CD4-positive, alpha-beta T cell treated with Interleukin-15 for 1 hour (primary cell): ENCODE results near the gene PCDHA1.
"Not testable (repeated sequence)": the region's sequence is repeated elsewhere in the genome, so short reads cannot be mapped to it uniquely, and the experiment has no call there.

Source experiments
- DNase-seq: peaks from one replicate; pipeline ENCODE4 v3.0.0-alpha.2; 2020

Gene PCDHA1

DNA sequence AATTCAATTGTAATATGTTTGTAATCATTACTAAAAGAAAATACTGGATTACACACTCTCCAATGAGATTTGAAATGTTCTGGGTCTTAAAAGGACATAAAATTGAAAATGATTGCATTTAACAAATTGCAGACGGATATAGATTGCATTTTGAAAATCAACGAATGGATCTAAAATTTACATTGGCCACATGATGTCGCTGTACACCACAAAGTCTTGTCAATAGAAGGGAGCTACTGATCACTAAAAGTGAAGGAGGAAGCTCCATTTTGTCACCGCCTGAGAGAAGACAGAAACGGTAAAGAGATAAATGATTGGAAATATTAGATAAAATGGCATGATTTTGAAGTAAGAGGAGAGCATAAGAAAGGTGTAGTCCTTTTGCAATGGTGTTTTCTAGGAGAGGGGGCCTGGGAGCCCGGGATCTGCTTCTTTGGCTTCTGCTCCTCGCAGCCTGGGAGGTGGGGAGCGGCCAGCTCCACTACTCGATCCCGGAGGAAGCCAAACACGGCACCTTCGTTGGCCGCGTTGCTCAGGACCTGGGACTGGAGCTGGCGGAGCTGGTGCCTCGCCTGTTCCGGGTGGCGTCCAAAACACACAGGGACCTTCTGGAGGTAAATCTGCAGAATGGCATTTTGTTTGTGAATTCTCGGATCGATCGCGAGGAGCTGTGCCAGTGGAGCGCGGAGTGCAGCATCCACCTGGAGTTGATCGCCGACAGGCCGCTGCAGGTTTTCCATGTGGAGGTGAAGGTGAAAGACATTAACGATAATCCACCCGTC lies at the start of gene PCDHA1:
Gene PCDHA1, plus strand, starts transcription at position 236 of the 782 bp plus-strand sequence.
- no peak for DNase-seq

DNA sequence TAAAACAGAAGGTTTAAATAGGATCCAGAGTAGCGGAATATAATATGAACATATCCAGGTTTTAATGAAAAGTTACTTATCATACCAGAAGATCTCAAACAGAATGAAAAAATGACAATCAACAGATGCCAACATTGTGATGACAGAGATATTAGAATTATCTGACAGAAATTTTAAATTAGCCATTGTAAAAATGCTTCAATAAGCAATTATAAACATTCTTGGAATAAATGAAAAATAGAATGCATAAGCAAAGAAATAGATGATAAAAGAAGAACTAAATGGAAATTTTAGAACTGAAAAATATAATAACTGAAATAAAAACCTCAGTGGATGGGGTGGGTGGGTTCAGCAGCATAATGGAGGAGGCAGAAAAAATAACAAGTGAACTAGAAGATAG lies 48.5 kb upstream of the PCDHA1 start:
- DNase-seq: no peak

GRCh38 chr5:140741967-140742366 lies 44.0 kb upstream of the PCDHA1 start:
- no peak for DNase-seq

- DNase-seq: no peak
Measured at GRCh38 chr5:140753561-140753960, 32.4 kb upstream of the PCDHA1 start.

DNA sequence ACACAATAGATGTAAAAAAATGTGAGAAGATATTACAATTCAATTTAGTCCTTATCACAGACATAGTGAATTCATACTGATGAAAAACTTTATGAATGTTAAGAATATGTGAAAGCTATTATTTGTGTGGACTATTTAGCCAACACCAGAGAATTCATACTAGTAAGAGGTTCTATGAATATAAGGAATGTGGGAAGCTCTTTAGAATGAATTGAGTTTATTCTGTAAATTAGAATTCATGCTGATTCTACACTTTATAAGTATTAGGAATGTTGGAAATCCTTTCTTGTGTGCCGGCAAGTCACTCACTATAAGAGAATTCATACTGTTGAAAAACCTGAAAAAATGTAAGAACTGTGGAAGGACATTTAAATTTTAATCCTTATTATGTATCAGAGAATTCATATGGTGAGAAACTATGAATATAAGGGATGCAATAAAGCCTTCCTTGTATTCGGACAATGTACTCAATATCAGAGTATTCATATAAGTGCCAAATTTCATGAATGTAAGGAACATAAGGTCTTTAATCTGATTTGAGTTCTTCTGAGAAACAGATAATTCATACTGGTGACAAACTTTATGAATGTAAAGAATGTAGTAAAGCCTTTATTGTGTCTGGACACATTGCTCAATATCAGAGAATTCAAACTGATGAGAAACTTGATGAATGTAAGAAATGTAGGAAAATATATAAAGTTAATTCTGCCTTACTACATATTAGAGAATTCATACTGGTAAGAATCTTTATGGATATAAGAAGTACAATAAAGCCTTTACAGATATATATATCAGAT lies 21.6 kb upstream of the PCDHA1 start:
- no peak for DNase-seq

- DNase-seq: no peak
Measured at GRCh38 chr5:140767444-140767843, 18.5 kb upstream of the PCDHA1 start.

DNA sequence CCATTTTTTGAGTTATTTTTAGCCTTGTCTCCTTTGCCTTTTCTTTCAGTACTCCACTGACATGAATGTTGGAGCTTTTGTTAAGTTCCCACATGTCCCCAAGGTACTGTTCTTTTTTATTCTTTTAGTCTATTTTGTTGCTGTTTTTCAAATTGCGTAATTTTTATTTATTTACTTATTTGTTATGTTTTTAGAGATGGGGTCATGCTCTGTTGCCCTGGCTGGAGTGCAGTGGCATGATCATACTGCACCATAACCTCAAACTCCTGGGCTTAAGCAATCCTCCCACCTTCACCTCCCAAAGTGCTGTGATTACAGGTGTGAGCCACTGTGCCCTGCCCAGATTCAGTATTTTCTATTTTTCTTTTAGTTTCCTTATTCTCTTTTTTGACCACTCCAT lies 5.4 kb upstream of the PCDHA1 start:
- DNase-seq: no peak

DNA sequence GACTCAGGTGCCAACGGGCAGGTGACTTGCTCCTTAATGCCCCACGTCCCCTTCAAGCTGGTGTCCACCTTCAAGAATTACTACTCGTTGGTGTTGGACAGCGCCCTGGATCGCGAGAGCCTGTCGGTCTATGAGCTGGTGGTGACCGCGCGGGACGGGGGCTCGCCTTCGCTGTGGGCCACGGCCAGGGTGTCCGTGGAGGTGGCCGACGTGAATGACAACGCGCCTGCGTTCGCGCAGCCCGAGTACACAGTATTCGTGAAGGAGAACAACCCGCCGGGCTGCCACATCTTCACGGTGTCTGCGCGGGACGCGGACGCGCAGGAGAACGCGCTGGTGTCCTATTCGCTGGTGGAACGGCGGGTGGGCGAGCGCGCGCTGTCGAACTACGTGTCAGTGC lies 1.5 kb downstream of the PCDHA1 start:
- DNase-seq: not testable (repeated sequence)

DNA sequence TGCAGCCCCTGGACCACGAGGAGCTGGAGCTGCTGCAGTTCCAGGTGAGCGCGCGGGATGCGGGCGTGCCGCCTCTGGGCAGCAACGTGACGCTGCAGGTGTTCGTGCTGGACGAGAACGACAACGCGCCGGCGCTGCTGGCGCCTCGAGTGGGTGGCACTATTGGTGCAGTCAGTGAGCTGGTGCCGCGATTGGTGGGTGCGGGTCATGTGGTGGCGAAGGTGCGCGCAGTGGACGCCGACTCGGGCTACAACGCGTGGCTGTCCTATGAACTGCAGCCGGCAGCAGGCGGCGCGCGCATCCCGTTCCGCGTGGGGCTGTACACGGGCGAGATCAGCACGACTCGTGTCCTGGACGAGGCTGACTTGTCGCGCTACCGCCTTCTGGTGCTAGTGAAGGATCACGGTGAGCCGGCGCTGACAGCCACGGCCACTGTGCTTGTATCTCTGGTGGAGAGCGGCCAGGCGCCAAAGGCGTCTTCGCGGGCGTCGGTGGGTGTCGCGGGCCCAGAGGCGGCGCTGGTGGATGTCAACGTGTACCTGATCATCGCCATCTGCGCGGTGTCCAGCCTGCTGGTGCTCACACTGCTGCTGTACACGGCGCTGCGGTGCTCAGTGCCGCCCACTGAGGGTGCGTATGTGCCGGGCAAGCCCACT lies 2.0 kb downstream of the PCDHA1 start:
- not testable (repeated sequence) for DNase-seq

GRCh38 chr5:140791089-140791488 lies 5.1 kb downstream of the PCDHA1 start:
- no peak for DNase-seq

GRCh38 chr5:140794595-140795258 lies 8.8 kb downstream of the PCDHA1 start, which contains the start of gene PCDHA2:
PCDHA2 (plus strand) TSS chr5:140794852.
- DNase-seq: no peak

- DNase-seq: no peak
Measured at GRCh38 chr5:140795259-140795641, 9.3 kb downstream of the PCDHA1 start.

DNA sequence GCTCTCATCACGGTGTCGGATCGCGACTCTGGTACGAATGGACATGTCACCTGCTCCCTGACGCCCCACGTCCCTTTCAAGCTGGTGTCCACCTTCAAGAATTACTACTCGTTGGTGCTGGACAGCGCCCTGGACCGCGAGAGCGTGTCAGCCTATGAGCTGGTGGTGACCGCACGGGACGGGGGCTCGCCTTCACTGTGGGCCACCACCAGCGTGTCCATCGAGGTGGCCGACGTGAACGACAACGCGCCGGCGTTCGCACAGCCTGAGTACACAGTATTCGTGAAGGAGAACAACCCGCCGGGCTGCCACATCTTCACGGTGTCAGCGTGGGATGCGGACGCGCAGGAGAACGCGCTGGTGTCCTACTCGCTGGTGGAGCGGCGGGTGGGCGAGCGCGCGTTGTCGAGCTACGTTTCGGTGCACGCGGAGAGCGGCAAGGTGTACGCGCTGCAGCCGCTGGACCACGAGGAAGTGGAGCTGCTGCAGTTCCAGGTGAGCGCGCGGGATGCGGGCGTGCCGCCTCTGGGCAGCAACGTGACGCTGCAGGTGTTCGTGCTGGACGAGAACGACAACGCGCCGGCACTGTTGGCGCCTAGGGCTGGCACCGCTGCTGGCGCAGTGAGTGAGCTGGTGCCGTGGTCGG lies 10.3 kb downstream of the PCDHA1 start:
- DNase-seq: not testable (repeated sequence)

DNA sequence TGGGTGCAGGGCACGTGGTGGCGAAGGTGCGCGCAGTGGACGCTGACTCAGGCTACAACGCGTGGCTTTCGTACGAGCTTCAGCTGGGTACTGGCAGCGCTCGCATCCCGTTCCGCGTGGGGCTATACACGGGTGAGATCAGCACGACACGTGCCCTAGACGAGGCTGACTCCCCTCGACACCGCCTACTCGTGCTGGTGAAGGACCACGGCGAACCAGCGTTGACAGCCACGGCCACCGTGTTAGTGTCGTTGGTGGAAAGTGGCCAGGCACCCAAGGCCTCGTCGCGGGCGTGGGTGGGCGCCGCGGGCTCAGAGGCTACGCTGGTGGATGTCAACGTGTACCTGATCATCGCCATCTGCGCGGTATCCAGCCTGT lies 10.8 kb downstream of the PCDHA1 start:
- DNase-seq: no peak

DNA sequence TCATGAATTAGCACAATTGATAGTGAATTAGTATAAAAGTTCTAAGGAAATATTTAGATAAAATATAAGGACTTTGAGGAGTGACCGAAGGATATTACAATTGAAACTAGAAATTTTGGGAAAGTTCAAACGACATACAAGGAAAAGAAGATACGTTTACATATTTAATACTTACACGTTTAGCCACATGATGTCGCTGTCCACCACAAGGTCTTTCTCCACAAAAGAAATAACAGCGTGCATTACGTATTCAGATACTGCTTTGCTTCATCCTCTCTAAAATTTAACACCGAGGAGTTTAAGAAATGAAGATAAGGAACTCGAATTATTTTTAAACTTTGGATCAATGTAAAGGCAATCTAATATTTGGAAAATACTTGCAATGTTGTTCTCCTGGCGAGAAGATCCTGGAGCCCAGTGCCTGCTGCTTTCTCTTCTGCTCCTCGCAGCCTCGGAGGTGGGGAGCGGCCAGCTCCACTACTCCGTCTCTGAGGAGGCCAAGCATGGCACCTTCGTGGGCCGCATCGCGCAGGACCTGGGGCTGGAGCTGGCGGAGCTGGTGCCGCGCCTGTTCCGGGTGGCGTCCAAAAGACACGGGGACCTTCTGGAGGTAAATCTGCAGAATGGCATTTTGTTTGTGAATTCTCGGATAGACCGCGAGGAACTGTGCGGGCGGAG lies 15.0 kb downstream of the PCDHA1 start, which contains the start of gene PCDHA3:
Gene PCDHA3, plus strand, starts transcription at position 242 of the 678 bp plus-strand sequence.
- DNase-seq: no peak

GRCh38 chr5:140801494-140801841 lies 15.5 kb downstream of the PCDHA1 start:
- no peak for DNase-seq

GRCh38 chr5:140802381-140802780 lies 16.4 kb downstream of the PCDHA1 start:
- DNase-seq: not testable (repeated sequence)

DNA sequence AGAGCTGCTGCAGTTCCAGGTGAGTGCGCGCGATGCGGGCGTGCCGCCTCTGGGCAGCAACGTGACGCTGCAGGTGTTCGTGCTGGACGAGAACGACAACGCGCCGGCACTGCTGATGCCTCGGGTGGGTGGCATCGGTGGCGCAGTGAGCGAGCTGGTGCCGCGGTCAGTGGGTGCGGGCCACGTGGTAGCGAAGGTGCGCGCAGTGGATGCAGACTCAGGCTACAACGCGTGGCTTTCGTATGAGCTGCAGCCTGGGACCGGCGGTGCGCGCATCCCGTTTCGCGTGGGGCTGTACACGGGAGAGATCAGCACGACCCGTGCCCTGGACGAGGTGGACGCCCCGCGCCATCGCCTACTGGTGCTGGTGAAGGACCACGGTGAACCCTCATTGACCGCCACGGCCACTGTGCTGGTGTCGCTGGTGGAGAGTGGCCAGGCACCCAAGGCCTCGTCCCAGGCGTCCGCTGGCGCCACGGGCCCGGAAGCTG lies 16.9 kb downstream of the PCDHA1 start:
- no peak for DNase-seq

DNA sequence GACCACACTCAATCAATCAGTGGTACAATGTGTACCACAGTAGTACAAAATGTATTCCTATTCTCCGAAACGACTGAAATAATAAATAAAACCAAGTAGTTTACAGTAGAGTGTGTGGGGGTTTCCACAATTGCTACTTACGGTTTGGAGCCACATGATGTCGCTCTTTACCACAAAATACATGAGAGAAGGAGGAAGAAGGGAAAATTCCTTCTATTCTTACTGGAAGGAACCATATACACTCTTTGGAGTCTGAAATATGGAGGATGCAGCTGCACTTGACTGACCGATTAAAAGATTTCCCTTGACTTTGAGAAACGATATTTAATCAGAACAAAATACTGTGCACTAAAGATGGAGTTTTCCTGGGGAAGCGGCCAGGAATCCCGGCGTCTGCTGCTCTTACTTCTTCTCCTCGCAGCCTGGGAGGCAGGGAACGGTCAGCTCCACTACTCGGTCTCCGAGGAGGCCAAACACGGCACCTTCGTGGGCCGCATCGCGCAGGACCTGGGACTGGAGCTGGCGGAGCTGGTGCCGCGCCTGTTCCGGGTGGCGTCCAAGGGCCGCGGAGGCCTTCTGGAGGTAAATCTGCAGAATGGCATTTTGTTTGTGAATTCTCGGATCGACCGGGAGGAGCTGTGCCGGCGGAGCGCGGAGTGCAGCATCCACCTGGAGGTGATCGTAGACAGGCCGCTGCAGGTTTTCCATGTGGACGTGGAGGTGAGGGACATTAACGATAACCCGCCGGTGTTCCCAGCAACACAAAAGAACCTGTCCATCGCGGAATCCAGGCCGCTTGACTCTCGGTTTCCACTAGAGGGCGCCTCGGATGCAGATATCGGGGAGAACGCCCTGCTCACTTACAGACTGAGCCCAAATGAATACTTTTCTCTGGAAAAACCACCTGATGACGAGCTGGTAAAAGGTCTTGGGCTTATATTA lies 21.2 kb downstream of the PCDHA1 start, which contains the start of gene PCDHA4:
Gene PCDHA4, plus strand, starts transcription at position 235 of the 942 bp plus-strand sequence.
- DNase-seq: no peak

DNA sequence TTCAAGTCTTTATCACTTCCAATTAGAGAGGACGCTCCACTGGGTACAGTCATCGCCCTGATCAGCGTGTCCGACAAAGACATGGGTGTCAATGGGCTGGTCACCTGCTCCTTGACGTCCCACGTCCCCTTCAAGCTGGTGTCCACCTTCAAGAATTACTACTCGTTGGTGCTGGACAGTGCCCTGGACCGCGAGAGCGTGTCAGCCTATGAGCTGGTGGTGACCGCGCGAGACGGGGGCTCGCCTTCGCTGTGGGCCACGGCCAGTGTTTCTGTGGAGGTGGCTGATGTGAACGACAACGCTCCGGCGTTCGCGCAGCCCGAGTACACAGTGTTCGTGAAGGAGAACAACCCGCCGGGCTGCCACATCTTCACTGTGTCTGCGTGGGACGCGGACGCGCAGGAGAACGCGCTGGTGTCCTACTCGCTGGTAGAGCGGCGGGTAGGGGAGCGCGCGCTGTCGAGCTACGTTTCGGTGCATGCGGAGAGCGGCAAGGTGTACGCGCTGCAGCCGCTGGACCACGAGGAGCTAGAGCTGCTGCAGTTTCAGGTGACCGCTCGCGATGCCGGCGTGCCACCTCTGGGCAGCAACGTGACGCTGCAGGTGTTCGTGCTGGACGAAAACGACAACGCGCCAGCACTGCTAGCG lies 22.4 kb downstream of the PCDHA1 start:
- not testable (repeated sequence) for DNase-seq
